Measurements from ENCODE around the gene MUSK.
"Not testable (repeated sequence)": the region's sequence is repeated elsewhere in the genome, so short reads cannot be mapped to it uniquely, and the experiment has no call there.

The MUSK gene

DNA sequence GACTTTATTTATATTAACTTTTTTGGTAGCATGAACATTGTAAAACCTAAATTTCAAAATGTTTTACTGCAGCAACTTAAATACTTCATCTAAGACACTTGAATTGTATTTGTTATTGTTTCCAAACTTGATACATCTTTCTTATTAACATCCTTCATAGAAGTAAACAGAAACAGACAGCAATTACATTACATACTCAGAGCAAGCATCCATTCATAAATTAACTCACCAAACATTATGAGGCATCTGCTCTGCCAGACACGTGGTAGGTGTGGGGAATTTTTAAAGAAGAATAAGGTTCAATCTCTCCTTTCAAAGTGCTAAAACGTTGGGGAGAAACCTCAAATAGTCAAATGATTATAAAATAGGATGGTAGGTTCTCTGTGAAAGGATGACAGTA is 130.8 kb downstream of the MUSK start:
- H3K27ac Mint-ChIP-seq: no peak overlapping the region
- H3K36me3 Mint-ChIP-seq (ENCODE audit: low read depth): no peaks in the 10 kb centered on the region
- H3K4me1 Mint-ChIP-seq (ENCODE audit: low read depth): no peaks in the 10 kb centered on the region
- H3K27me3 Mint-ChIP-seq: no peaks in the 10 kb centered on the region
- no peak overlapping the region for H3K4me3 Mint-ChIP-seq
- no peaks in the 10 kb centered on the region for H3K9me3 Mint-ChIP-seq
- DNase-seq: no peak

DNA sequence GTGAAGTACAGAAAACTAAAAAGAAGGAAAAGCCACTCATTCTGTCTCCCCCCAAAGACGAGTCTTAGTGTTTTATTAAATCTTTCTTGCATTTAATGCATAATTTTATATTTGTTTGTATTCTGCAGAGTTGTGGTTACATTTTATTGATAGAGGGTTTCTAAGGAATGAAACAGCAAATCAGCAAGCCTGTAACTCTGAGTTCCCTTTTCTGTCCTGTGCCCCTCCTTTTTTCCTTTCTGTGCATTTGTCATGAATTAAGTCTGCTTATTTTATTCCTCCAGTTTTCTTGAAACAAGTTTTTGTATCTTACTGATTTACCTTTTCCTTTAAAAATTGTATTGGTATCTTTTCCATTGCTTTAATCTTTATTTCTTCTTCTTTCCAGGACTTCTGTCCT is 132.8 kb downstream of the MUSK start:
- Mint-ChIP-seq H3K4me1 (ENCODE audit: low read depth) (no peaks in the 10 kb centered on the region), H3K4me3 (no peak overlapping the region), H3K9me3 (no peaks in the 10 kb centered on the region), H3K36me3 (ENCODE audit: low read depth) (no peaks in the 10 kb centered on the region), H3K27me3 (no peaks in the 10 kb centered on the region), H3K27ac (no peak overlapping the region)
- DNase-seq: no peak

DNA sequence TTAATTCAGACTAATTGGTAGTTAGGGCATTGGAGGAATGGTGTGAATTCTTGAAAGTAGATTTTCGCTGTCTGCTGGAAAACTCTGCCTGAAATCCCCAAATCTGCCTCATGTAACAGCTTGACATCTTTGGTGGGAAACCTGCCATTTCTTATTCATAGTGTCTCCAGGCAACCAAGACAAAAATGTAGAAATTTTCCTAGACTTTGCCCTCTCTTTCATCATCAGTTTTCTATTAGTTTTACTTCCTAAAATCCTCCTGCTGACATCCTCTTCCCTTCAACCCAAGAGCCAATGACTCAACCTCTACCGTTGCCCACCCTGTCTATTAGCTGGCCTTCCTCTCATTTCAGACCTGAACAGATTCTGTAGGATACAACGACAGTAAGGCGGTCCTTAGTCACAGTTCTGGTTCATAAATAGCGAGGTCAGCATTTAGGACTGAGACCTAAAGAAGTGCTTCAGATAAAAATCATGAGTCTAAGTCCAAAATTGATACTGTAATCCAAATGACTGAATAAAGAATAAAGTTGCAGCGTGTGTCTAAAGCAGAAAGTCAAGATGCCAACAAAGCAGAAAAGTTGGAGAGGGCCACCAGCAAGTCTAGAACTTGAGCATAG is 133.9 kb downstream of the MUSK start:
- no peaks in the 10 kb centered on the region for H3K9me3 Mint-ChIP-seq

DNA sequence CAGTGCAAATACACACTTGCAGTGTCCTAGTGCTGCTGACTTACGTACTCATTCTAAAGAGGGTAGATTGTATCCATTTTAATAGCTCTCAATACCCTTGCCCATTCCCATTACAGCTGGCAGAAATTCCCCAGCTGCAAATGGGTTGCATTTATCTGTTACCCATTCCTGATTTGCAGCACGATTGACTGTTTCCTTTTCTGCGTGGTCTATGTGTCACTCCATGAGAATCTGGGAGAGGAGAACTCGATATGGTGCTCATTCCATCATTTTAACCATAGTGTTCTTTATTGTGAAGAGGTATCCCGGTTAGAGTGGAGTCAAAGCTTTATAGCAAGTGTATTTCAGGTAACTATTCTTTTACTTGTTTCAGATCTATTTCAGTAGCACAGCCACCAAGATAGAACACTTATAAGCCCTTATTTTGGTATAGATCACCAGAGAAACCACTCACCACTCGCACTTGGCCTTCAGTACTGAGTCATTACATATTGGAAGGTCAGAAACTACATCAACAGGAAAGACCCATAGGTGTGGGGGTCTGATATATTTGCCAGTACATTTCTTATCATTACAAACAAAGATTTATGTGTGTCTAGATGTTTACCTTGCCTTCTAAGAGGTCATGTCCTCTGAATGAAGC is 139.5 kb downstream of the MUSK start:
- Mint-ChIP-seq H3K27ac (no peak overlapping the region), H3K4me1 (ENCODE audit: low read depth) (no peaks in the 10 kb centered on the region), H3K27me3 (peaks cover 2% of the 10 kb centered on the region), H3K9me3 (no peaks in the 10 kb centered on the region), H3K36me3 (ENCODE audit: low read depth) (no peaks in the 10 kb centered on the region), H3K4me3 (no peak overlapping the region)
- DNase-seq: no peak

More for the DNA sequence above, 133.9 kb downstream of the MUSK start:
- no peak for DNase-seq
- H3K4me3 Mint-ChIP-seq: no peak overlapping the region
- H3K4me1 Mint-ChIP-seq (ENCODE audit: low read depth): no peaks in the 10 kb centered on the region
- no peak overlapping the region for H3K27ac Mint-ChIP-seq
- no peaks in the 10 kb centered on the region for H3K27me3 Mint-ChIP-seq
- H3K36me3 Mint-ChIP-seq (ENCODE audit: low read depth): no peaks in the 10 kb centered on the region

DNA sequence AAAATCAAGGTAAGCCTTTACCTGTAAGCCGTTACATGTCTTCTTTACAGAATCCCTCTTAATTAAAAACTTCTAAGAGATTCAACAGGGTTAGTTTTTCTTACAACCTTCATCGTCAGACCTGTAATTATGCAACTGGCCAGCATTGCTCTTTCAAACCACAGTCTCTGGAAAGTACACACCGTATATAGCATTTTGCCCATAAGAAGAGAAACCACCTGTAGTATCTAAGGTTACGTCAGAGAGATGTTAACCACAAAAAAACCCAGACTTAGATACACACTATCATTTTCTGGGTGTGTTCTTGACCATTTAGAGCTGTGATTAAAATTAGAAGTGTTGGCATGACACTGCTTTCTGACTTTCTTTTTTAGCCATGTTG is 140.0 kb downstream of the MUSK start:
- H3K27ac Mint-ChIP-seq: no peak overlapping the region
- DNase-seq: no peak
- H3K27me3 Mint-ChIP-seq: peaks cover 2% of the 10 kb centered on the region
- no peaks in the 10 kb centered on the region for H3K36me3 Mint-ChIP-seq (ENCODE audit: low read depth)
- H3K9me3 Mint-ChIP-seq: no peaks in the 10 kb centered on the region
- no peak overlapping the region for H3K4me3 Mint-ChIP-seq
- H3K4me1 Mint-ChIP-seq (ENCODE audit: low read depth): no peaks in the 10 kb centered on the region

DNA sequence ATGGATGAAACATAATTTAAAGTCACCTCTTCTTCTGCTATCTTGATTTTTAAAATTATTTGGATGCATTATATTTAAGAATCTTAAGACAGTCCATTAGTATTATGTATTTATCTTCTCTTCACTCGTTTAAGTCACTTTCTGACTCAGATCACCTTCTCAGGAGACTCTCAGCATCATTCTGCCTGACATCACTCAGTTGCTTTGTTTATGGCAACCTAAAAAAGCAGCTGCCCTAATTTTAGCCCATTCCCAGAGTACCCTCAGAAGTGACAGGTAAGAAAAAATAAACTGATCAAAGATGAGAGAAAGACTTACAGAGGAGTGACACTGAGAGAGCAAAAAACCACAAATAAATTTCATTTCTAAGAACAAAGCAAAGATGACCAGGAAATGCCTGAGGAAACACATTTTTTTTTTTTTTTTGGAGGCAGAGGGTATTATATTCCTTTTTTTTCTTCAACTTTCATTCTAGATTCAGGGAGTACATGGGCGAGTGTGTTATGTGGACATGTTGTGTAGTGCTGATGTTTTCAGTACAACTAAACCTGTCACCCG is 140.5 kb downstream of the MUSK start:
- H3K27me3 Mint-ChIP-seq: peaks cover 2% of the 10 kb centered on the region
- H3K9me3 Mint-ChIP-seq: no peaks in the 10 kb centered on the region
- no peaks in the 10 kb centered on the region for H3K36me3 Mint-ChIP-seq (ENCODE audit: low read depth)
- DNase-seq: no peak
- H3K4me3 Mint-ChIP-seq: no peak overlapping the region
- no peak overlapping the region for H3K27ac Mint-ChIP-seq
- H3K4me1 Mint-ChIP-seq (ENCODE audit: low read depth): no peaks in the 10 kb centered on the region

- no peak overlapping the region for H3K4me3 Mint-ChIP-seq
- H3K4me1 Mint-ChIP-seq (ENCODE audit: low read depth): no peaks in the 10 kb centered on the region
- H3K9me3 Mint-ChIP-seq: no peaks in the 10 kb centered on the region
- no peak overlapping the region for H3K27ac Mint-ChIP-seq
- H3K36me3 Mint-ChIP-seq (ENCODE audit: low read depth): no peaks in the 10 kb centered on the region
- H3K27me3 Mint-ChIP-seq: peaks cover 2% of the 10 kb centered on the region
- DNase-seq: no peak
Measured at GRCh38 chr9:110810262-110810976, 141.8 kb downstream of the MUSK start.

DNA sequence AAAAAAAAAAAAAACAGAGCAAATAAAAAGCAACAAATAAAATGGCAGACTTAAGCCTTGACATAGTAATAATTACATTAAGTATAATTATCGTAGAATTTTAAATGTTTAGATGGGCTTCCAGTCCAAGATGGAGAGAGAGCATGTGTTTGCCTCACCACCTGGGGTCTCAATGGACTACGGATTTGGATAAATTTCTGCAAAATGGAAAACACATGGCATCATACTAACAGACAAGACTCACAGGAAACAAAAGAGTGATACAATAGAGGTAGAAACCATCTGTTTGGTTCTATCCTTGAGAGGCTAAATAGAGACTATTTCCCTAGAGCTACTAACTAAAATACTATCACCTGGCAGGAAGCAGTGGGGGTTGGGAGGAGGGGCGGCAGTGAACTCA is 144.3 kb downstream of the MUSK start:
- Mint-ChIP-seq H3K27ac (no peak overlapping the region), H3K4me3 (no peak overlapping the region), H3K4me1 (ENCODE audit: low read depth) (no peaks in the 10 kb centered on the region), H3K9me3 (no peaks in the 10 kb centered on the region), H3K36me3 (ENCODE audit: low read depth) (no peaks in the 10 kb centered on the region), H3K27me3 (peaks cover 2% of the 10 kb centered on the region)
- no peak for DNase-seq

- DNase-seq: no peak
- no peak overlapping the region for H3K27ac Mint-ChIP-seq
- H3K4me1 Mint-ChIP-seq (ENCODE audit: low read depth): no peaks in the 10 kb centered on the region
- H3K9me3 Mint-ChIP-seq: no peaks in the 10 kb centered on the region
- H3K4me3 Mint-ChIP-seq: no peak overlapping the region
- no peaks in the 10 kb centered on the region for H3K36me3 Mint-ChIP-seq (ENCODE audit: low read depth)
- H3K27me3 Mint-ChIP-seq: peaks cover 2% of the 10 kb centered on the region
Measured at GRCh38 chr9:110814159-110814558, 145.6 kb downstream of the MUSK start.

GRCh38 chr9:110815361-110815760 is 146.8 kb downstream of the MUSK start:
- H3K36me3 Mint-ChIP-seq (ENCODE audit: low read depth): no peaks in the 10 kb centered on the region
- no peaks in the 10 kb centered on the region for H3K4me1 Mint-ChIP-seq (ENCODE audit: low read depth)
- no peak overlapping the region for H3K4me3 Mint-ChIP-seq
- peaks cover 2% of the 10 kb centered on the region for H3K27me3 Mint-ChIP-seq
- no peak for DNase-seq
- H3K9me3 Mint-ChIP-seq: no peaks in the 10 kb centered on the region
- no peak overlapping the region for H3K27ac Mint-ChIP-seq

GRCh38 chr9:110820381-110820780 is 151.8 kb downstream of the MUSK start:
- no peak for DNase-seq
- Mint-ChIP-seq H3K4me3 (no peak overlapping the region), H3K36me3 (ENCODE audit: low read depth) (no peaks in the 10 kb centered on the region), H3K27me3 (no peaks in the 10 kb centered on the region), H3K9me3 (peaks cover 17% of the 10 kb centered on the region), H3K27ac (no peak overlapping the region), H3K4me1 (ENCODE audit: low read depth) (no peaks in the 10 kb centered on the region)

DNA sequence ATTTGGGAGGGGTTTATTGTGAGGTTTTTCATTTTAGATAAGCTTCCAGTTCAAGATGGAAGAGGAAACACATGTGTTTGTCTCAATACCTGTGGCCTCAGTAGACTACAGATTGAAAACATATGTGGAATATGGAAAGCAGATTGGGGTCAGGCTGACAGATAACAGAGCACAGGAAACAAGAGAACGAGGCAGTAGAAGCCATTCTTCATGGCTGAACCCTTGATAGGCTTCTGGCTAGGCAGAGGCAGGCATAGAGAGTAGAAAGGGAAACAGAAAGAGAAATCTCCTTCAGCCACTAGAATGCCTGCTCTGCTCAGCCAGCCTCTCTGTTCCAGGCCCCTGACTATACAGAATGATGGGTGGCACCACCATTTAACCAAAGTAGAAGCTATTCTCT is 152.5 kb downstream of the MUSK start:
- DNase-seq: no peak
- Mint-ChIP-seq H3K27me3 (no peaks in the 10 kb centered on the region), H3K36me3 (ENCODE audit: low read depth) (no peaks in the 10 kb centered on the region), H3K4me1 (ENCODE audit: low read depth) (no peaks in the 10 kb centered on the region), H3K4me3 (no peak overlapping the region), H3K9me3 (peaks cover 17% of the 10 kb centered on the region), H3K27ac (no peak overlapping the region)

- not testable (repeated sequence) for H3K36me3 Mint-ChIP-seq (ENCODE audit: low read depth); H3K4me3 Mint-ChIP-seq; H3K4me1 Mint-ChIP-seq (ENCODE audit: low read depth); H3K27me3 Mint-ChIP-seq; DNase-seq; H3K27ac Mint-ChIP-seq
- peaks cover 22% of the 10 kb centered on the region for H3K9me3 Mint-ChIP-seq
Measured at GRCh38 chr9:110825129-110825528, 156.5 kb downstream of the MUSK start.

- no peak for DNase-seq
- no peaks in the 10 kb centered on the region for H3K36me3 Mint-ChIP-seq (ENCODE audit: low read depth)
- no peak overlapping the region for H3K27ac Mint-ChIP-seq
- no peaks in the 10 kb centered on the region for H3K27me3 Mint-ChIP-seq
- peaks cover 22% of the 10 kb centered on the region for H3K9me3 Mint-ChIP-seq
- no peak overlapping the region for H3K4me3 Mint-ChIP-seq
- H3K4me1 Mint-ChIP-seq (ENCODE audit: low read depth): no peaks in the 10 kb centered on the region
Measured at GRCh38 chr9:110825950-110826349, 157.4 kb downstream of the MUSK start.

DNA sequence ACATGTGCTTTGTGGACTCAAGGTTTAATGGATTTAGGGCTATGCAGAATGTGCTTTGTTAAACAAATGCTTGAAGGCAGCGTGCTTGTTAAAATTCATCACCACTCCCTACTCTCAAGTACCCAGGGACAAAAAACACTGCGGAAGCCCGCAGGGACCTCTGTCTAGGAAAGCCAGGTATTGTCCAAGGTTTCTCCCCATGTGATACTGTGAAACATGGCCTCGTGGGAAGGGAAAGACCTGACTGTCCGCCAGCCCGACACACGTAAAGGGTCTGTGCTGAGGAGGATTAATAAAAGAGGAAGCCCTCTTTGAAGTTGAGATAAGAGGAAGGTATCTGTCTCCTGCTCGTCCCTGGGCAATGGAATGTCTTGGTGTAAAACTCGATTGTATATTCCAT is 157.8 kb downstream of the MUSK start:
- not testable (repeated sequence) for H3K36me3 Mint-ChIP-seq (ENCODE audit: low read depth); H3K4me1 Mint-ChIP-seq (ENCODE audit: low read depth); H3K27me3 Mint-ChIP-seq; H3K4me3 Mint-ChIP-seq; H3K27ac Mint-ChIP-seq; DNase-seq
- peaks cover 22% of the 10 kb centered on the region for H3K9me3 Mint-ChIP-seq

Data from activated T-cell treated with anti-CD3 and anti-CD28 coated beads, Interleukin-2, amount 50 U/mL, for 24 hours (primary cell).